IPS-NIHi7 (cell line): Measurements from ENCODE around the gene PRSS22.

Source experiments
- DNase-seq: peaks from one replicate; pipeline ENCODE4 v3.0.0; 2012; ENCODE audit warnings: mixed read lengths; ENCODE audit errors: extremely low spot score

PRSS22 gene

DNA sequence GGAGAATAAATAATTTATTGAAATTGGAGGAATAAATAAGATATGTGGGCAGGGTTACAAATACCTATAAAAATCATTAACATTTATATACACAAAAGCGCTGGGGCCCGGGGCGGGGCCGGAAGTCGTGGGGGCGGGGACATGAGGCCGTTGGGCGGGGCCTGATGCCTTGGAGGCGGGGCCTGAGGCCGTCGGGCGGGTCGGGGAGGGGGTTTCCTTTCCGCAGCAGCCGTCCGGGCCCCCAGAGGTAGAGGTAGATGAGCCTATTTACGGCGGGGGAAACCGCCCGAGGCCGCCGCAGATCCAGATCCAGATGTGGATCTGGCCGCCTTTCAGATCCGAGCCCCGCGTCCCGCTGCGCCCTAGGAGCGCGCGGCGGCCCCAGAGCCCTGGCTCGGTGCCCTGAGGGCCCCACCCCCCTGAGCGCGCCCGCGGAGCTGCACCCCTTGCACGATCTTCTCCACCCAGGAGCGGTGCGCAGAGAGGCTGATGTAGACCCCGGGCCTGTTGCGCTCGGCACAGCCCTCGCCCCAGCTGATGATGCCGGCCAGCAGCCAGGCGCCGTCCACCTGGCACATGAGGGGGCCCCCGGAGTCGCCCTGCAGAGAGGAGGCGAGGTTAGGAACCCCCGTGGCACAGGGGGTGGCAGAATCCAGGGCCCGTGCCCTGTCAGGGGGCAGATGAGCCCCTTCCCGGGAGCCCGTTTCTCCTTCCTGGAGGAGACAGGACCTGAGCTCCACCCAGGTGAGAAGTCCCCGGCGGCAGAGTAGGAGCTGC is 5.1 kb downstream of the PRSS22 start:
- peak; percentile 19 for DNase-seq

GRCh38 chr16:2852003-2852730 is 5.8 kb downstream of the PRSS22 start:
- peak; percentile 3 for DNase-seq

DNA sequence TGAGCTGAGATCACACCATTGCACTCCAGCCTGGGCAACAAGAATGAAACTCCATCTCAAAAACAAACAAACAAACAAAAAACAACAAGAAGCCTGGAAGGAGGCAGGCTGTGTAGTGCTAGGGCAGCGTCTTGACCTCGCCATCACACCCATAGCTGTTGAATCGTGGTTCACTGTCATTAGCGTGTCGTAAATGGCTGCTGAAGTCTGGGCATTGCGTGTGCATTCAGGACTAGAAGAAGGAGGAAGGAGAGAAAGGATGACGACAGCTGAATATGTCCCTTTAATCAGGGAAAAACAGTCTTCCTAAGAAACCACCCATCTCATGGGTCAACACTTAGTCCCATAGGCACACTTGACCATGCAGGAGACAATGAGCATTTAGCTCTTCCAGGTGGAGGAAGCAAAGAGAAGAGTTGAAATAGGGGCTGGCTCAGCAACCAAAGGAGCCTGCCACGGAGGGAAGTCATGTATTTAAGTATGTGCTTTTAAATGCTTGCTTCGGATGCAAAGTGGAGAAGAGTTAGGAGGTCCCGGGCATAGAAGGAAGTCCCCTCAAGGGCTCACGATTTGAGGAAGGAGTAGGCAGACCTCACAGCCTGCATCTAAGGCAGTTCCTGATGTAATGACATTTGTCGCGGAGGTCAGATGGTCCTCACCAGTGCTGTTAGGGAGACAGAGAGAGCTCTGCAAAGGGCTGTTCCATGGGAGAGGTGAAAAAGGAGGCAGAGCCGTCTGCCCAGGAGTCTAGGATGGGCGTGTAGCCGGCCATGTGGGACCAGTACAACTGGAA is 8.8 kb downstream of the PRSS22 start:
- DNase-seq: no peak

DNA sequence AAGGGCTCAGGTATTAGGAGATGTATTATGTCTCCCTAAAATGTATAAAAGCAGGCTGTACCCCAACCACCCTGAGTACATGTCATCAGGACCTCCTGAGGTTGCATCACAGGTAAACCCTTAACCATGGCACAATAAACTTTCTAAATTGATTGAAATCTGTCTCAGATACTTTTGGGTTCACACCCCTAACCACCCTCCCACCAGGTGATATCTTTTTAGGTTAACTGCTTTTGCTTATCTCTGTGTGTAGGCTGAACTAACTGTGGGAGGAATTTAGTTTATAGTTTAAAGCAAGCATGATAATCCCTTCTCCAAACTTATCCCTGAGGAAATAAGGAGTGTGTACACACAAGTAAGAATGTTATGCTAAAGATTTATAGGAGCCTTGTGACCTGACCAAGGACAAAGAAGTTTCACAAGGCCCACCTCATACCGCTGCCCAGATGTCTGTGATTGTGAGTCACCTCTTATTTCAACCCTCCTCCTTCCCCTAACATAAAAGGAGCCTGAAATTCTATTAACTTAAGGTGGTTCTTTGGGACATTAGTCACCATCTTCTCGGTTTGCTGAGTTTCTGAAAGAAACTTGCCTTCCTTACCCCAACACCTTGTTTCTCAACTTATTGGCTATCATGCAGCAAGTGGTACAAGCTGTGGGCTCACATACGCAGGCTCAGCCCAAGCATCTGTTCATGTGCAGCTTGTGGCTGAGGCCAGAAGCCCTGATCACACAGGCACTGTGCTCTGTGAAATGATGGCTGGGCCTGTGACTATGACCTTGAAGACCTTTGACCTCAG is 11.3 kb downstream of the PRSS22 start:
- no peak for DNase-seq

- DNase-seq: no peak
Measured at GRCh38 chr16:2845116-2845515, 12.9 kb downstream of the PRSS22 start.

- DNase-seq: no peak
Measured at GRCh38 chr16:2843526-2843925, 14.4 kb downstream of the PRSS22 start.

GRCh38 chr16:2842340-2843000 is 15.5 kb downstream of the PRSS22 start:
- DNase-seq: peak; percentile 84

DNA sequence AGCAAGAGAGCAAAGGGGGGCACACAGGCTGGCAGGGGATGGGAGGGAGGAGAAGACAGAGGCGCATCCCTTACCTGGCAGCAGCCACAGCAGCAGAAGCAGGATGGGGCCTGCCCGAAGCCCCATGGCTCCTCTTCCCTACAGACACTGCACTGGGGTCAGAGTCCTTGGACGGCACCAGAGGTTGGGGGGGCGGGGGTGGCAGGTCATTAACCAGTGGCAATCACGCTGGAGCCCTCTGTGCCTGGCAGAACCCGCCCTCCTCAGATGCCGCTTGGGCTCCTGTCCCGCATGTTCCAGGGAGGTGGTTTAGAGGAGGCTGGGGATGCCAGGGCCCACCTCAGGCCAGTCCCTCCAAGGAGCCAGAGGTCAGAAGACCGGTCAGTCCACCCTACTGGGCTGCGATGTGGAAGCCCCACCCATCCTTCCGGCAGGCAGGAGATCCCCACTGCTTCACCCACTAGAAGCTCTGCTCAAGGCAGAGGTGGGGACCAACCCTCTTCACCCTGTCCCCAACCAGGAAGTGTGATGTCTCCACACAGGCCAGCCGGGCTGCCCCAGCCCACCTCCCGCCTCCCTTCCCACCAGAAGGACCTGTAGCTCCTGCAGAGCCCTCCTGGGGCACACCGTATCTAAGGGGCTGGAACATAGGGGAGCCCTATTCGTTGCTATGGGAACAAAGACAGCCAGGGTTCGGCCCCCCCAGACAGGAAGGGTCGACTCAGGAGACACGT is 16.2 kb downstream of the PRSS22 start:
- DNase-seq: no peak

DNA sequence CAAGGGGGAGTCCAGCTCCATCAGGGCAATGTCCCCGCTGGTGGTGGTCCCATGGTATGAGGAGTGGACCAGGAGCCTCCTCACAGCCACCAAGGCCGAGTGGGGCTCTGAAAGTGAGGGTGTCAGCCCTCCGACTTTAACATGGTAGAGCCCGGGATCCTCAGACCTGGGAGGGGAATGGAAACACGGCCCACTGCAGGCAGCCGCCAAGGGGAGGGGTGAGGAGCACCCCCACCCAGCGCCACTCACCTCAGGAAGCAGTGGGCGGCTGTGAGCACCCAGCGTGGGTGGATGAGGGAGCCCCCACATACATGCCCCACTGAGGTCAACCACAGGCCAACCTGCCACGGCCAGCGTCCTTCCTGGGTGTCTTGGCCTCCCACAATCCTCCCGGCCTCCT is 17.1 kb downstream of the PRSS22 start:
- no peak for DNase-seq

DNA sequence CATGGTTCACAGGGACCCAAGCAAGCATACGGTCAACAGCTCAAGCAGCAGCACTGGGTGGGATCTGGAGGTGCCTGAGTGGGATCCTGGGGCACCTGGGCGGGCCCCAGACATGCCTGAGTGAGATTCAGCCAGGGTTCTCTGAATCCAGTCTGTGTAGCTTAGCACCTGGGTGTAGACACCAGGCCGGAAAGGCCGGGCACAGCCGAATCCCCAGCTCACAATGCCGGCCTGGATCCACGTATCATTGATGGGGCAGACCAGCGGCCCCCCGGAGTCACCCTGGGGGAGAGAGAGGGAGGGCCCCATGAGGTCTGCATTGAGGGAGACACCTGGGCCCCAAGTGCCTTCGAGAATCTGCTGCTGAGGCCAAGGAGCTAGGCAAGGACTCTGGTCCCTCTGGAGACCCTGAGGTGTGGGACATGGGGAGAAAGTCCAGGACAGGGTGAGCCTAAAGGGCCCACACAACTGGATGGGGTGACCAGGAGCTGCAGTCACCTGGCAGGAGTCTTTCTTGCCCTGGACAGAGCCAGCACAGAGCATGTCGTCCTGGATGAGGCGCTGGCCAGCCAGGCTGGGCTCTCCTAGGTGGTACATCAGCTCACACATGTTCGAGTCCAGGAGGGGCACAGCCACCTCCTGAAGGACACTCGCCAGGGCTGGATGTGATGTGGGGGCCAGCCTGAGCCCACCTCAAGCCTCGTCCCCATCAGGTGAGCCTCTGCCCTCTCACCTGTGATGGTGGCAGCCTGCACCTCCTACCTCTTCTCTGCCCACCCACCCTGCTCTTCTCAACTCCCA is 18.1 kb downstream of the PRSS22 start:
- DNase-seq: no peak

- peak; percentile 91 for DNase-seq
Measured at GRCh38 chr16:2838928-2839327, 19.0 kb downstream of the PRSS22 start.

GRCh38 chr16:2836646-2837508 is 21.1 kb downstream of the PRSS22 start:
- no peak for DNase-seq

DNA sequence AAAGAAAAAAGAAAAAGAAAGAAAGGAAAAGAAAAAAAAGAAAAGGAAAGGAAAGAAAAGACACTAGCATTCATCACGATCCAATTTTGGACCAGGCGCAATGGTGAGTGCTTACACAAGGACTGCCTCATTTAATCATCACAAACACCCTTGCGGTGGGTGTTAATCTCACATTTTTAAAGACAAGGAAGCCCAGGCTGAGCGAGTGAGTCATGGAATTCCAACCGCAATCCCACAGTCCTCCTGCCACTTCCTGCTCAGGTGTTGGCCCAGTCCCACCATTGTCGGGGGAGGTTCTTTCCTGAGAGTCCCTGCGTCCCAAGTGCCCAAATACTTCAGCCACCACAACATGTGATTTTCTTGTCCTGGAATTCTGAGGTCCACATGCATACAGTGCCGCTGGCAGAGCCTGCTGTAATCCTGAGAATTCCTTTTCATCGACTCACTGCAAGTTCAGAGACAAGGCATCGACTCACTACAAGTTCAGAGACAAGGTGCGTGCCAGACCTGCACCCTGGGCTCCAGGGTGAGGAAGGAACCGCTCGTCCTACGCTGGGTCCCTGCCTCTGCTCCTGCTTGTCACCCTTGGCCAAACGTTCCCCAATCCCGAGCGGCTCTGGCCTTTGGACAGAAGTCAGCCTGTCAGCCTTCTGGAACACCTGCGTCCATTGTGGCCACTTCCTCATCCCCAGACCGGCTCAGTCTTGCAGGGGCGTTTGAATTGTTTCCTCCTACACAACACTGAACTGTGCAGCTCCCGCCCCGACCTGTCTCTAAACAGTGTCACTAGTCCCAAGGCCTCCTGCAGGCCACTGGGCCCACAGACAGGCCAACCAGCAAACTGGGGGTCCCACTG is 22.1 kb downstream of the PRSS22 start:
- peak; percentile 68 for DNase-seq

DNA sequence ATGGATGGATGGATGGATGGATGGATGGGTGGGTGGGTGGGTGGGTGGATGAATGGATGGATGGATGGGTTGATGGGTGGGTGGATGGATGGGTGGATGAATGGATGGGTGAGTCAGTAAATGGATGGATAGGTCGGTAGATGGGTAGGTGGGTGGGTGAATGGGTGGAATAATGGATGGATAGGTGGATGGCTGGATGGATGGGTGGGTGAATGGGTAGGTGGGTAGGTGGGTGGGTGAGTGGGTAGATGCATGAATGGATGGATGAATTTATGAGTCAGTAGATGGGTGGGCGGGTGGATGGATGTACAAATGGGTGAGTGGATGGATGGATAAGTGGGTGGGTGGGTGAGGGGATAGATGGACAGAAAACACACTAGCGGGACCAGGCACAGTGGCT is 23.0 kb downstream of the PRSS22 start:
- DNase-seq: no peak

DNA sequence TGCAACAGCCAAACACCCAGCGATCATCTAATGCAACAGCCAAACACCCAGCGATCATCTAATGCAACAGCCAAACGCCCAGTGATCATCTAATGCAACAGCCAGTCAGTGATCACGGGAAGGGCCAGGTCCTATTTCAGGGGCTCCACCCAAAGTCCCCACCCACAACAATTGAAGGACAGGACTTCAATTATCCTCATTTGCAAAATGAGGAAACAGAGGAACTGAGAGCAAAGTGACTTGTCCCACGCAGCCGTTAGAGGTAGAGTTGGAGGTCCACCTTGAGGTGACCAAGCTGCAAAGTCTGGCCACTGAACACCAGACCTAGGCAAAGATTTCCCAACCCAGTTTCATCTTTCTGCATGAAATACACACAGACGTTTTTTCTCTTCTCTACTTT is 24.2 kb downstream of the PRSS22 start:
- no peak for DNase-seq

- no peak for DNase-seq
Measured at GRCh38 chr16:2831203-2831602, 26.8 kb downstream of the PRSS22 start.

DNA sequence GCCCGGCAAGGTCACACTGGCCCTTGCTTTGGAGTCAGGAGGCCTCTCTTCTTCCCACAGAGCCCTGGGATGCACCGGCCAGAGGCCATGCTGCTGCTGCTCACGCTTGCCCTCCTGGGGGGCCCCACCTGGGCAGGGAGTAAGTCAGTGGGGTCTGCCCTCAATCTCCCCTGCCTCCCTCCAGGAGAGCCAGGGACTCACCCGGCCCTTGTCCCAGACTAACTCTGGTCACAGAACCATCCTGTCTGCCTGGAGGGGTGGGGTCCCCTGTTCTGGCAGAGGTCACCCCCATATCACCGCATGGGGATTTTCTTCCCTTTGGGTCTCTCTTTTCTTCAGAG is 27.6 kb downstream of the PRSS22 start:
- DNase-seq: no peak
